ENCODE measurements around the gene CHIC2. TPM values are rescaled to one million over a fixed set of nuclear protein-coding genes. Genes with fewer than 3 reads are reported as not detected.

CHIC2 gene
- total and polyA plus RNA-seq, 2 of the 4 experiments (the other 2 are of a cell fraction): 20.4 to 26.3 TPM

GRCh38 chr4:54004463-54004862 is 59.9 kb downstream of the CHIC2 start:
- Histone ChIP-seq H3K18ac (ENCODE audit: low read depth, low read length) (no peak overlapping the region), H3K9me3 (ENCODE audit: control insufficient read depth, insufficient read depth, low read length) (no peaks in the 10 kb centered on the region), H3K23ac (ENCODE audit: low read depth, low read length) (no peak overlapping the region), H3K27ac (ENCODE audit: insufficient read depth, low read length) (no peak overlapping the region), H3K14ac (replicated peaks; ENCODE audit: low read depth, low read length) (no peak overlapping the region), H3K9me1 (ENCODE audit: insufficient read depth, low read length) (peaks cover 3% of the 10 kb centered on the region; the same call in 1 of the 2 replicates), H3K79me1 (ENCODE audit: low read depth in 1 of 2, low read length in 2 of 2) (peaks cover 5 to 23% of the 10 kb centered on the region in 2 experiments; a peak in 3 of 4 replicates), H2BK5ac (ENCODE audit: low read depth, low read length, poor library complexity, severe bottlenecking) (peak overlapping the region; percentile 74), H4K5ac (ENCODE audit: low read depth, low read length) (no peak overlapping the region), H3K9ac (ENCODE audit: low read depth, low read length) (no peak overlapping the region), H2AFZ (replicated peaks; ENCODE audit: low read length, poor library complexity) (no peak overlapping the region), H3K27me3 (ENCODE audit: control insufficient read depth, insufficient read depth, low read length) (no peaks in the 10 kb centered on the region), H4K91ac (ENCODE audit: insufficient read depth, low read depth, low read length) (no peak overlapping the region), H3K4me3 (ENCODE audit: insufficient read depth, low read depth, low read length) (no peak overlapping the region), H2BK120ac (ENCODE audit: low read depth, low read length) (no peak overlapping the region), H3K4me1 (ENCODE audit: control insufficient read depth, insufficient read depth, low read length) (peaks cover 2% of the 10 kb centered on the region; the same call in 1 of the 2 replicates), H2AK9ac (replicated peaks; ENCODE audit: low read depth, low read length, poor library complexity) (no peak overlapping the region), H3K36me3 (ENCODE audit: control insufficient read depth, insufficient read depth, low read length) (peaks cover 10% of the 10 kb centered on the region), H4K8ac (ENCODE audit: low read depth in 2 of 2, low read length in 2 of 2) (no peak overlapping the region; a peak in 1 of 4 replicates), H3K4me2 (ENCODE audit: low read depth, low read length) (no peak overlapping the region), H4K20me1 (ENCODE audit: insufficient read depth, low read length) (no peaks in the 10 kb centered on the region), H2BK15ac (ENCODE audit: low read depth, low read length) (no peak overlapping the region), H3K4ac (ENCODE audit: low read depth, low read length) (peak overlapping the region; percentile 58; the same call in 1 of the 2 replicates), H2BK20ac (ENCODE audit: low read depth, low read length) (no peak overlapping the region), H2AK5ac (ENCODE audit: low read depth, low read length) (no peak overlapping the region), H3K56ac (ENCODE audit: extremely low read depth, insufficient read depth, low read length) (no peak overlapping the region)
- in situ Hi-C loops (cut with MboI; ENCODE audit: low sequenced_read_pairs) (no loop called here), intact Hi-C loops (cut with micrococcal nuclease) (no loop called here), dilution Hi-C loops (cut with HindIII; ENCODE audit: low sequenced_read_pairs, unreplicated experiment) (no loop called here)
- TF ChIP-seq RFX5 (IDR thresholded peaks at IDR 0.05; ENCODE audit: low read depth, low read length): no peak
- TF ChIP-seq CEBPB (IDR thresholded peaks at IDR 0.05; ENCODE audit: low read depth, low read length): peak; percentile 76
- 80% methylated on average over 1 of the region's 2 CpGs; no CpG with 5 or more reads in 1 of the 2 experiments for WGBS, 2 experiments (ENCODE audit: extremely low coverage in 2 of 2, insufficient read length in 1 of 2)
- ATAC-seq (ENCODE audit: low read depth) (peak; percentile 67), DNase-seq (peak; percentile 25)
- CTCF ChIA-PET: no interaction called here
- BruUV-seq (replicated peaks): no TSS peak
- POLR2A ChIA-PET (ENCODE audit: unreplicated experiment): no interaction called here
